Skeletal muscle satellite cell (primary cell): ENCODE data around the gene COL1A1.

Source experiments
- H3K27me3 ChIP-seq: 2 replicates; pipeline ENCODE4 v1.7.0; 2013; ENCODE audit warnings: low read length; ENCODE audit not compliant: control insufficient read depth, insufficient read depth
- H3K36me3 ChIP-seq: 2 replicates; pipeline ENCODE4 v1.7.0; 2013; ENCODE audit warnings: mild to moderate bottlenecking, control low read depth, low read length; ENCODE audit not compliant: insufficient read depth
- H3K4me1 ChIP-seq: 2 replicates; pipeline ENCODE4 v1.7.0; 2013; ENCODE audit warnings: low read length; ENCODE audit not compliant: control insufficient read depth, insufficient read depth
- H3K4me2 ChIP-seq: 2 replicates; pipeline ENCODE4 v1.7.0; 2013; ENCODE audit warnings: mild to moderate bottlenecking, low read length
- H3K4me3 ChIP-seq: 2 replicates; pipeline ENCODE4 v1.7.0; 2013; ENCODE audit warnings: low read length
- H3K9ac ChIP-seq: 2 replicates; pipeline ENCODE4 v1.7.0; 2013; ENCODE audit warnings: mild to moderate bottlenecking, low read depth, low read length, moderate library complexity
- H3K9me3 ChIP-seq: replicated peaks from 2 replicates; pipeline ENCODE4 v1.7.0; 2013; ENCODE audit warnings: mild to moderate bottlenecking, control low read depth, low read length

COL1A1 gene

DNA sequence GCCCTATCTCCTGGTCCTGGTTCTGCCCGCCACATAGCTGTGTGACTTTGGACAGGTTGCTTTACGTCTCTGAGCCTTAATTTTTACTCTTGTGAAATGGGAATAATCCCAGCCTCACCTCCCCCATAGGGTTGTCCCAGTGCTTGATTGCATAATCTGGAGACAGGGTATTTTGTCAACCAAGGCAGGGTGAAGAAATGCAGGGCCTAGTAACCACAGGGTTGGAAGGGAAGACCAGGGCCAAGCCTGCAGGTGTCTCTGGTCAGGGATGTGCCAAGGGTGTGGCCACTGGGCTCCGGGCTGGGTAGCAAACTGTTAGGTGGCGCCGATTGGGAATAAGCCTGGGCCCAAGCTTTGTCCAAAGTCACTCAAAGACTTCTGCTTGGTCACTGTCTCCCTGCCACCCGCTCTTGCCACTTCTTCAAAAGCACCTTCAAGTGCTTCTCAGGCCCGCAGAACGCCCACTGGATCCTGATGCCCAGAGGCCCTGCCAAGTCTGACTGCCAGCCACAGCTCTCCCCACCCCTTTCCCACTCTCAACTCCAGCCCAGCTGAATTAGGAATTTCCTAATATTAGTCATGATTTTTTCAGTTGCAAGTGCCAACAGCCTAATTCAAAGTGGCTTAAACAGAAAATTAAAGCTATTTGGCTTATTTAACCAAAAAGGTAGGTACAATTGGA is 20.6 kb upstream of the COL1A1 start:
- H3K4me2 ChIP-seq, result peak overlapping the region; percentile 59
- no peaks in the 10 kb centered on the region for H3K36me3 ChIP-seq
- no peak overlapping the region for H3K4me3 ChIP-seq
- H3K9me3 ChIP-seq, result no peaks in the 10 kb centered on the region
- peaks cover 54% of the 10 kb centered on the region for H3K4me1 ChIP-seq
- H3K27me3 ChIP-seq, result no peaks in the 10 kb centered on the region
- peak overlapping the region; percentile 46 for H3K9ac ChIP-seq

DNA sequence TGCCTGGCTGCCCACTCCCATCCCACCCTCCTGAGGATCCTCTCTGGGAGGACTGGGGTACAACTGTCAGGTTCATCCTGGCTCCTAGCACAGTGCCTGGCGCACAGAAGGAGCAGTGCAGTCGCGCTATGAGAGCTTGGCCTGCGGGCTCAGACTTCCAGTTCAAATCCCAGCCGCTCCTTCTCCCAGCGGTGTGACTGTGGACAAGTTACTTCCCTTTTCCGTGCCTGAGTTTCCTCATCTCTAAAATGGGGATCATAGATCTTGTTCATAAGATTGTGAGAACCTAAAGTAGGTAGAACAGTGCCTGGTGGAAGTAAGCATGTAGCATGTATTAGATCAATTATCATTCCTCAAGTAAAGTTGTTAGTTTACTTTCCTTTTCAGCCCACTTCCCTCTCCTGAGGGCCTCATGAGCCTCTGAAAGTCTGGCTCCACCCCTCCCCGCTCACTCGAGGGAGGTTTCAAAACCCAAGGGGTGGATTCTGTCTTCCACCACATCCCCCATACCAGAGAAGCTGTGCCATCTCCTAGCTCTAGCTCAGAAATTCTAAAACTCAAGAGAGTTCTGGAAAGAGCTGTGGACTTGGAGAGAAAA is 19.9 kb upstream of the COL1A1 start:
- H3K4me2 ChIP-seq, result peak overlapping the region; percentile 55
- no peak overlapping the region for H3K4me3 ChIP-seq
- H3K9ac ChIP-seq, result peak overlapping the region; percentile 33
- peaks cover 61% of the 10 kb centered on the region for H3K4me1 ChIP-seq
- no peaks in the 10 kb centered on the region for H3K36me3 ChIP-seq
- no peaks in the 10 kb centered on the region for H3K9me3 ChIP-seq
- H3K27me3 ChIP-seq, result no peaks in the 10 kb centered on the region

DNA sequence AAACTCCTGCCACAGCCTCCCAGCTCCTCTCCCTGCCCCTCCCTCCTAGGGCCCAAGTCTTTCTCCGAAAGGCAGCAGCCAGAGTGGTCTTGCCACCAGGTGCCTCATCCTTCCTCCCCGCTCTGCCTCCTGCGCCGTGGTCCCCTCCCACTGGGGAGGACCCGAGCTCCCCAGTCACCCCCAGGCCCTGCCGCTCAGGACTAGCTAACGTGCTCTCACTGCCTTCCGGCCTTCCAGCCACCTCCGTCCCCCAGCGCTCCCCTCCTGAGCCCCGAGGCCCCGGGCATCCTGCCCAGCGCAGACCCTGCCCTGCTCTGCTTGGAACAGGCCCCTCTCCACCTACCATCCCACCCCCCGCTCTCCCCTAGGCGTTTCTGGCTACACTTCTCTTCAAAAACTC is 19.4 kb upstream of the COL1A1 start:
- no peaks in the 10 kb centered on the region for H3K27me3 ChIP-seq
- no peak overlapping the region for H3K9ac ChIP-seq
- no peaks in the 10 kb centered on the region for H3K36me3 ChIP-seq
- H3K4me3 ChIP-seq, result no peak overlapping the region
- H3K4me2 ChIP-seq, result peak overlapping the region; percentile 75
- no peaks in the 10 kb centered on the region for H3K9me3 ChIP-seq
- H3K4me1 ChIP-seq, result peaks cover 63% of the 10 kb centered on the region

DNA sequence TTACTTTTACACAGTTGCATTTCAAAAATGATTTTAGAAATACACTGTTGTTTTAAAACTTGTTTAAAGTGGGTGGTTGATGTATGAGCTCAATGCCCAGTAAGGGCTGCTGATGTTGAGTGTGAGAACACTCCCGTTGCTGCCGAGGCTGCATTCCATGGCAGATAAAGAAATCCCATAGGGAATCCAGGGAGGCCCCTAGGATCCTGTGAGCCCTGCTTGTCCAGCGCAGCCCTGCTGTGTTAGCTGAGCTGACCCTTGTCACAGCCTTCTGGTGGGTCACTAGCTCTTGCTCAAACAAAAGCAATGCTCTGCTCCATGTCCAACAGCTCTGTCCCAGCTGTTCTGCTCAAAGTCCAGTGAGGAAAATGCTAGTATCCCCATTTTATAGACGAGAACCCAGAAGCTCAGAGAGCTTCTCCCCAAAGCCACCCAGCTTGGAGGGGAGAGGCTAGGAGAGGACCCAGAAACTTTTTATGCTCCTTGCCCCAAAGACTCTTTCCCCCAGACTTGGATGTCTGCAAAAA is 18.6 kb upstream of the COL1A1 start:
- H3K9me3 ChIP-seq, result no peaks in the 10 kb centered on the region
- H3K4me3 ChIP-seq, result peak overlapping the region; percentile 59
- no peaks in the 10 kb centered on the region for H3K36me3 ChIP-seq
- peaks cover 66% of the 10 kb centered on the region for H3K4me1 ChIP-seq
- H3K27me3 ChIP-seq, result no peaks in the 10 kb centered on the region
- peak overlapping the region; percentile 82 for H3K9ac ChIP-seq
- H3K4me2 ChIP-seq, result peak overlapping the region; percentile 75

DNA sequence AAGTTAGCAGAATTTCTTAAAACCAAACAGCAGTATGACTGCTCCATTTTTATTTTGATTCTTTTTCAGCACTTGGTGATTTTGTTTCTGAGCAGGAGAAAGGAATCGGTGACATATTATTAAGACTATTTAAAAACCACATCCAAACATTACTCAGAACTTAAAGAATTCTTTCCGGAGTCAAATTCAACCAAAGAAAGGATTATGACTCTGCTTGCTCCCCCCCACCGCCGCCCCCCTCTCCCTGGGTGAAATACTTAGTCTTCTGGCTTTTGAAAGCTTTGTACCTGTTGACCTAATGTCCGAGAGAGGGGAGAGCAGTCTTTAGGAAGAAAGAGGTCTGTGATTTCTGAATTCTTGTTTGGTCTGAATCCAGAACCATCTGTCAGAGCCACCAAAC is 17.9 kb upstream of the COL1A1 start:
- H3K36me3 ChIP-seq, result no peaks in the 10 kb centered on the region
- no peaks in the 10 kb centered on the region for H3K9me3 ChIP-seq
- H3K9ac ChIP-seq, result peak overlapping the region; percentile 82
- peak overlapping the region; percentile 75 for H3K4me2 ChIP-seq
- H3K27me3 ChIP-seq, result no peaks in the 10 kb centered on the region
- peak overlapping the region; percentile 59 for H3K4me3 ChIP-seq
- H3K4me1 ChIP-seq, result peaks cover 72% of the 10 kb centered on the region

DNA sequence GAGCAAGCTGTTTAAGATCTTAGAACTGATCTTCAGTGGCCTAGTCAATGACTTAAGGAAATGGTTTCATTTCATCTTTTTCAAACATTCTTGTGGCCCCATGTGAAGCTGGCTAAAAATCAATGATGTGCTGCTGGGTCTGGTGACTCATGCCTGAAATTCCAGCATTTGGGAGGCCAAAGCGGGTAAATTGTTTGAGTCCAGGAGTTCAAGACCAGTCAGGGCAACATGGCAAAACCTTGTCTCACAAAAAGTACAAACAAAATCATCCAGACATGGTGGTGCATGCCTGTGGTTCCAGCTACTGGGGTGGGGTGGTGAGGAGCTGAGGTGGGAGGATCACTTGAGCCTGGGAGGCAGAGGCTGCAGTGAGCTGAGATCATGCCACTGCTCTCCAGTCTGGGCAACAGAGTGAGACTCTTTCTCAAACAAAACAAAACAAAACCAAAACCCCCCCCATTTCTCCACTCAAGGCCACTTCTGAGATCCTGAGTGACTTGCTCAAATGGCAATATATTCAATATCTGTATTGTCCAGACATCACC is 17.4 kb upstream of the COL1A1 start:
- peak overlapping the region; percentile 44 for H3K4me3 ChIP-seq

DNA sequence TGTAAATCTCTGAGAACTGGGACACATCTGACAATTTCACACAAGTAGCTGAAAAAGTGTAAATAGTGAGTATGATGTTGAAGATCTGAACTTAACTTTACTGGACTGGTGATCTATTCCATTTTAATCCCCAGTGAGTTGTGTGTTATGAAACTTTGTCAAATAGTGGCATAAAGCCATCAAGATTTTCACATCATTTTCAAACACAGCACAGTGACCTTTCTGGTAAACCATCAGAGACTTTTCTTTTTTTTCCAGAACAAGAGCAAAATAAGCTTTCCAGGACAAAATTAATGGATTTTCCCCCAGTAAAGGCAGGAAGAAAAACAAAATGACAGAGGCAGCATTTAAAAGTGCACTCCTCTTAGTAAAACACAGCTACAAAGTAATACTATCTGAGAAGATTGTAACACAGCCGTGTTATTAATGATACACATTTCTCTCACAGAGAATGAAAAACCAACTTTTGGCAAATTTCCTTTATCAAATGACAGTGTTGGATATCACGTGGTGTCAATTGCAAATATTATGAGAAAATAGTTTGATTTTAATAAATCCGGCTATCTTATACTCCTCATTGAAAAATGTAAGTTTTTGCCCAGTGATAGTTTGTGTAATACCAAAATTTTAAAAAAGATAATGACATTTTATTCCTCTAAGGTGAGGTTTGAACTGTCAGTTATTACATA is 16.8 kb upstream of the COL1A1 start:
- H3K4me3 ChIP-seq, result peak overlapping the region; percentile 44
- no peaks in the 10 kb centered on the region for H3K27me3 ChIP-seq
- H3K9ac ChIP-seq, result peak overlapping the region; percentile 82
- H3K4me2 ChIP-seq, result peak overlapping the region; percentile 75
- H3K4me1 ChIP-seq, result peaks cover 72% of the 10 kb centered on the region
- H3K9me3 ChIP-seq, result no peaks in the 10 kb centered on the region
- no peaks in the 10 kb centered on the region for H3K36me3 ChIP-seq

More for the DNA sequence above, 17.4 kb upstream of the COL1A1 start:
- H3K9me3 ChIP-seq, result no peaks in the 10 kb centered on the region
- H3K27me3 ChIP-seq, result no peaks in the 10 kb centered on the region
- H3K36me3 ChIP-seq, result no peaks in the 10 kb centered on the region
- H3K9ac ChIP-seq, result peak overlapping the region; percentile 82
- H3K4me1 ChIP-seq, result peaks cover 72% of the 10 kb centered on the region
- H3K4me2 ChIP-seq, result peak overlapping the region; percentile 75

DNA sequence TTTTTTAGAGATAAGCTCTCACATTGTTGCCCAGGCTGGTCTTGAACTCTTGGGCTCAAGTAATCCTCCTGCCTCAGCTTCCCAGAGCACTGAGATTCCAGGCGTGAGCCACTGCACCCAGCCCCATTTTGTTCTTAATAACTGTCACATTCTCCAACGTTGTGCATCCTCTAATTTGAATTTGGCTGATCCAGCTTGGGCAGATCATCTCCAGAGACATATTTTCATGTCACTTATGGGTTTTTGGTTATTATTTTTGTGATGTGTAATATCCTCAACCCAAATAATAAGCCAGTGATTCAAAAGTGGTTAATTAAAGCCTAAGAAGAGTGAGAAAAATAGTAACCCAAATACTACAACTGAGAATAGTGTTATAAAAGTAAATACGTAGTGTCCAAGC is 16.2 kb upstream of the COL1A1 start:
- H3K4me1 ChIP-seq, result peaks cover 71% of the 10 kb centered on the region
- H3K36me3 ChIP-seq, result no peaks in the 10 kb centered on the region
- H3K9me3 ChIP-seq, result no peaks in the 10 kb centered on the region
- H3K9ac ChIP-seq, result peak overlapping the region; percentile 82
- no peaks in the 10 kb centered on the region for H3K27me3 ChIP-seq
- H3K4me3 ChIP-seq, result peak overlapping the region; percentile 44
- peak overlapping the region; percentile 75 for H3K4me2 ChIP-seq

DNA sequence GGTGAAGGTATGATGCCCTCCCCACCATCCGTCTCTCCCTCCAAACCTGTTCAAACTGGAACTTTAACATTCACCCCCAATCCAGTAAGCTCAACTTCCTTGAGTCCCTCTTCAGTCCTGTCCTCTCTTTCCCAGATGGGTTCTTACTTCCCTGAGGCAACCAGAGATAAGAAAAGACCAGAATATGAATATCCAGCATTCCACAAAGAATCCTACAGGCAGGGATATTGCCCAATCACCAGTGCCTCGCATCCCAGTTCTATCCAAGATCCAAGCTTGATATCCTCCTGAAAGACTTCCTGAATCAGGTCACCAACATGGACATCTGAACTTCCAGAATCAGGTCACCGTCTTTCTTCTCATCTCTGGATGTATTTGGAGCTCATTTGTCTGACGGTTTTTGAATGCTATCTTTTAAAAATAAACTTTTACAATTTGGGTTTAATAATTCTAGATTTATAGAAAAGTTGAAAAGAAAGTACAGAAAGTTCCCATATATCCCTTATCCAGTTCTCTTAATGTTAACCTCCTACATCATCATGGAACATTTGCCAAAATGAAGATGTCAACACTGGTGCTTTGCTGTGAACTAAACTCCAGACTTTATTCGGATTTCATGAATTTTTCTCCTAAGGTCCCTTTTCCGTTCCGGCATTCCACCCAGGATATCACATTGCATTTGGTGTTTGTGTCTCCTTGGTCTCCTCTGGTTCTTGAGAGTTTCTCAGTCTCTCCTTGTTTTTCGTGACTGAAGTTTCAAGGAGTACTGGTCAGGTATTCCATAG is 13.7 kb upstream of the COL1A1 start:
- H3K4me3 ChIP-seq, result no peak overlapping the region
- H3K36me3 ChIP-seq, result no peaks in the 10 kb centered on the region
- H3K9ac ChIP-seq, result no peak overlapping the region
- no peaks in the 10 kb centered on the region for H3K27me3 ChIP-seq
- H3K4me1 ChIP-seq, result peaks cover 72% of the 10 kb centered on the region
- no peaks in the 10 kb centered on the region for H3K9me3 ChIP-seq
- H3K4me2 ChIP-seq, result no peak overlapping the region

DNA sequence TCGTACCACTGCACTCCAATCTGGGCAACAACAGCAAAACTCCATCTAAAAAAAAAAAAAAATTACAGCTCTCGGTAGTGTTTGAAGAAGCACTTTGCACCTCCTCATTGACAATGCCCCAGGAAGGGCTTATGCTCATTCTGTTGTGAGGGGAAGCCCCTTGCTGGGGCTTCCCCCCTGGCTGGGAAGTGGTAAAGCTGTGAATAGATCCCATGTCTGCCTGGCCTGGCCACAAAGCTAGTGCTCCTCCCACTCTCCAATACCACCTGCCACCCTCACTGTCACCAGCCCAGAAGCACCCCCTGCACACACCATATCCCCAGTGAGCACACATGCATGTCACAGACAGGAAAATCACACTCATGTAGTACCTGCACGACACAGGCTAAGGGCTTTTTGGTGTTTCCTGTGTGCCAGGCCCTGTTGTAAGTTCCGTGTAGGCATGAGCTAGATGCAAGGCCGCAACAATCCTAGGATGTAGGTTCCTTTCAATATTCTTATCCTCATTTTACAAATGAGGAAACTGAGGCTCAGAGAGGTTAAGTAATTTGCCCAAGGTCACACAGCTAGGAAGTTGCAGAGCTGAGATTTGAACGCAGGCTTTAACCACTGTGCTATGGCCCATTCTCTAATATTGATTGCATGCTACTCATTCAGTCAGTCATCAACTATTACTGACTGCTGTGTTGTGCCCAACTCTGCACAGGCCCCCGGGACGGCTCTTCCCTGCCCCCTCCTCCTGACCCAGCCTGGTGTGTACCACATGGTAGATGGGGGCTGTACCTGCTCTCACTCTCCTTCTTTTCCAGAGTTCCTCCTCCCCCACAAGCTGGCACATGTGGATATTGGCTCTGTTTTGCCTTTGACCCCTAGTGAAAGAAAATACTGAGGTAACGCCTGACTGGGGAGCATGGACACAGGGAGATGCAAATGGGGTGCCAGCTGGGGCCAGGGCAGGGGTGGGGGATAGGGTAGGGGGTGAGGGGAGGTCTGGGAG is 11.9 kb upstream of the COL1A1 start:
- Histone ChIP-seq H3K36me3 (no peaks in the 10 kb centered on the region), H3K4me1 (peaks cover 69% of the 10 kb centered on the region), H3K9me3 (no peaks in the 10 kb centered on the region)

More for the DNA sequence above, 11.9 kb upstream of the COL1A1 start:
- Histone ChIP-seq H3K4me2 (no peak overlapping the region), H3K4me3 (no peak overlapping the region), H3K9ac (no peak overlapping the region), H3K27me3 (no peaks in the 10 kb centered on the region)
